GM23338 (cell line): ENCODE measurements around the gene ZMYND8. TPM values are rescaled to one million over a fixed set of nuclear protein-coding genes. Genes with fewer than 3 reads are reported as not detected.

Experiments used
- ATAC-seq: fragments of 200-7000 bp; cut with Tn5 transposase; 3 replicates; pipeline ENCODE4 v1.9.1; 2020
- DNase-seq: peaks from one replicate; pipeline ENCODE4 v3.0.0-alpha.2; 2015; ENCODE audit warnings: low spot score
- H2AFZ ChIP-seq: fragments of 200-600 bp; sonication (generic); 2 replicates; pipeline ENCODE4 v1.8.0; 2016; ENCODE audit warnings: antibody characterized with exemption, mild to moderate bottlenecking, moderate library complexity
- H3F3A ChIP-seq: fragments of 200-600 bp; sonication (generic); replicated peaks from 2 replicates; pipeline ENCODE4 v1.8.0; 2017; ENCODE audit warnings: antibody characterized with exemption, mixed run types, low read depth
- H3K27ac ChIP-seq: fragments of 200-600 bp; sonication (generic); 2 replicates; pipeline ENCODE4 v1.6.1; 2016; ENCODE audit warnings: low read depth
- H3K27me3 ChIP-seq: fragments of 200-600 bp; sonication (generic); 2 replicates; pipeline ENCODE4 v1.8.0; 2016; ENCODE audit warnings: mild to moderate bottlenecking, mixed run types, moderate library complexity; ENCODE audit not compliant: insufficient read depth
- H3K36me3 ChIP-seq: fragments of 200-600 bp; sonication (generic); 2 replicates; pipeline ENCODE4 v1.8.0; 2016; ENCODE audit warnings: mild to moderate bottlenecking; ENCODE audit not compliant: insufficient read depth
- H3K4me1 ChIP-seq: fragments of 200-600 bp; sonication (generic); 2 replicates; pipeline ENCODE4 v1.8.0; 2016; ENCODE audit warnings: mild to moderate bottlenecking, moderate library complexity; ENCODE audit not compliant: insufficient read depth
- H3K4me2 ChIP-seq: fragments of 200-600 bp; sonication (generic); 2 replicates; pipeline ENCODE4 v1.7.1; 2017; ENCODE audit warnings: mixed run types
- H3K4me3 ChIP-seq: fragments of 200-600 bp; sonication (generic); 2 replicates; pipeline ENCODE4 v1.6.1; 2016; ENCODE audit warnings: mixed run types
- H3K79me2 ChIP-seq: fragments of 200-600 bp; sonication (generic); replicated peaks from 2 replicates; pipeline ENCODE4 v1.8.0; 2017; ENCODE audit warnings: mild to moderate bottlenecking; ENCODE audit not compliant: insufficient read depth
- H3K9me2 ChIP-seq: fragments of 200-600 bp; sonication (generic); 2 replicates; pipeline ENCODE4 v1.8.0; 2017; ENCODE audit not compliant: insufficient read depth
- H4K20me1 ChIP-seq: fragments of 200-600 bp; sonication (generic); replicated peaks from 2 replicates; pipeline ENCODE4 v1.8.0; 2017; ENCODE audit warnings: mild to moderate bottlenecking; ENCODE audit not compliant: insufficient read depth
- H3K27ac Mint-ChIP-seq: 2 replicates; pipeline ENCODE4 v1.8.0; 2020; ENCODE audit warnings: inconsistent platforms, mild to moderate bottlenecking, moderate library complexity, mixed read lengths
- H3K27me3 Mint-ChIP-seq: 3 replicates; pipeline ENCODE4 v1.8.0; 2022; ENCODE audit warnings: low read depth, mild to moderate bottlenecking, moderate library complexity, mixed read lengths, inconsistent platforms; ENCODE audit not compliant: insufficient read depth, poor library complexity
- H3K36me3 Mint-ChIP-seq: 3 replicates; pipeline ENCODE4 v1.8.0; 2021; ENCODE audit warnings: low read depth, mild to moderate bottlenecking, inconsistent platforms, moderate library complexity, mixed read lengths
- H3K4me1 Mint-ChIP-seq: 3 replicates; pipeline ENCODE4 v1.8.0; 2020; ENCODE audit warnings: mild to moderate bottlenecking, inconsistent platforms, mixed read lengths
- H3K4me3 Mint-ChIP-seq: 3 replicates; pipeline ENCODE4 v1.8.0; 2021; ENCODE audit warnings: moderate library complexity, mild to moderate bottlenecking, inconsistent platforms, mixed read lengths
- H3K9me3 Mint-ChIP-seq: 3 replicates; pipeline ENCODE4 v1.8.0; 2020; ENCODE audit warnings: moderate library complexity, mild to moderate bottlenecking, inconsistent platforms, mixed read lengths
- CREB1 ChIP-seq: fragments of 250-450 bp; sonication (Bioruptor Pico); IDR thresholded peaks from 2 replicates; pipeline ENCODE4 v1.5.0; 2020; ENCODE audit warnings: low read depth, mild to moderate bottlenecking, moderate library complexity
- ETS1 ChIP-seq: IDR thresholded peaks from 2 replicates; pipeline ENCODE4 v1.6.1; 2016; ENCODE audit warnings: antibody characterized with exemption
- EZH2phosphoT487 ChIP-seq: fragments of 200-600 bp; sonication (generic); IDR thresholded peaks from one replicate; pipeline ENCODE4 v1.8.1; 2018; ENCODE audit warnings: antibody characterized with exemption; ENCODE audit not compliant: unreplicated experiment
- NANOG ChIP-seq: IDR thresholded peaks from 2 replicates; pipeline ENCODE4 v1.6.1; 2016; ENCODE audit warnings: antibody characterized with exemption, borderline replicate concordance
- POLR2AphosphoS5 ChIP-seq: IDR thresholded peaks from 2 replicates; pipeline ENCODE4 v1.6.1; 2016; ENCODE audit warnings: antibody characterized with exemption, low read depth
- REST ChIP-seq: IDR thresholded peaks from one replicate; pipeline ENCODE4 v1.6.1; 2018; ENCODE audit warnings: antibody characterized with exemption; ENCODE audit not compliant: unreplicated experiment
- STAT1 ChIP-seq: IDR thresholded peaks from one replicate; pipeline ENCODE4 v1.6.1; 2016; ENCODE audit warnings: antibody characterized with exemption; ENCODE audit not compliant: unreplicated experiment
- ZNF114 ChIP-seq: fragments of 250-450 bp; sonication (Bioruptor Pico); IDR thresholded peaks from 2 replicates; pipeline ENCODE4 v1.5.0; 2020; ENCODE audit warnings: mild to moderate bottlenecking, moderate library complexity
- ZNF331 ChIP-seq: fragments of 250-450 bp; sonication (Bioruptor Pico); IDR thresholded peaks from 2 replicates; pipeline ENCODE4 v1.5.0; 2020; ENCODE audit warnings: low read depth, mild to moderate bottlenecking, moderate library complexity
- polyA plus RNA-seq: library from polyadenylated mRNA; unstranded; fragments of >200 nt; fragmentation: Nextera tagmentation; extraction: Ambion mirVana; gene quantifications from 2 replicates; pipeline ENCODE4 v1.2.1, GENCODE V29; 2016
- total RNA-seq: library from RNA; depleted of rRNA; stranded (reverse); fragments of >200 nt; shearing (Covaris generic); gene quantifications from 2 replicates; pipeline ENCODE4 v1.2.3, GENCODE V29; 2014
- TF ChIP-seq, protein P1 (sequence below), 2 experiments: fragments of 200-600 bp in 1 of 2; sonication (generic) in 1 of 2; conservative IDR thresholded peaks; 2 replicates each; pipeline versions ENCODE4 v1.5.1 to v1.6.1; 2016 to 2017; ENCODE audit warnings: antibody characterized with exemption in 2 of 2, low read depth in 2 of 2, mild to moderate bottlenecking in 2 of 2, moderate library complexity in 1 of 2
- TF ChIP-seq, protein P2 (sequence below): fragments of 250-450 bp; sonication (Bioruptor Pico); IDR thresholded peaks from 2 replicates; pipeline ENCODE4 v1.5.0; 2020; ENCODE audit warnings: mild to moderate bottlenecking, moderate library complexity

Gene ZMYND8
- total and polyA plus RNA-seq, 2 experiments from 2014 or later: 70.9 to 128 TPM

DNA sequence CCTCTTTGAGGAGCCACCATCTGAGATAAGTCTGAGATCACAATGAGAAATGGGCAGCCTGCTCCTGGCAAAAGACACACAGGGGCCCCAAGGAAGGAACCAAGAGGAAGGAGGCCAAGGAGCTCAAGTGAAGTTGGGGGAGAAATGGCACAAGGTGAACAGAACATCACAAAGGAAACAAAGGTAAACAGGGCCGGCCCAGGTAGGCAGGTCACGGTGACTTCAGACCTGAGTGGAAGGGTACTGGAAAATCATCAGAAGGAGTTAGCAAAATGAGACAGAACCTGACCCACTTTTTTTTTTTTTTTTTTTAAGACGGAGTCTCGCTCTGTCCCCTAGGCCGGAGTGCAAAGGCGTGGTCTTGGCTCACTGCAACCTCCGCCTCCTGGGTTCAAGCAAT is 11.3 kb downstream of the ZMYND8 start:
- Histone ChIP-seq H3K4me1 (peaks cover 52% of the 10 kb centered on the region), H3K79me2 (peaks cover 100% of the 10 kb centered on the region), H3F3A (peaks cover 4% of the 10 kb centered on the region; the same call in 1 of the 2 replicates), H3K4me3 (no peak overlapping the region), H3K27ac (0 out of 2 replicates have a peak overlapping the region, but pooled peaks have one; percentile 26), H2AFZ (no peak overlapping the region), H4K20me1 (peaks cover 9% of the 10 kb centered on the region; the same call in 1 of the 2 replicates), H3K9me2 (no peaks in the 10 kb centered on the region), H3K4me2 (no peak overlapping the region), H3K27me3 (no peaks in the 10 kb centered on the region), H3K36me3 (peaks cover 3% of the 10 kb centered on the region; the same call in 1 of the 2 replicates)
- ATAC-seq (no peak), DNase-seq (no peak)
- peak overlapping the region; percentile 95 for H3K27ac Mint-ChIP-seq
- H3K36me3 Mint-ChIP-seq: peaks cover 69% of the 10 kb centered on the region
- H3K4me3 Mint-ChIP-seq: no peak overlapping the region; the same call in 2 of the 3 replicates
- H3K9me3 Mint-ChIP-seq: no peaks in the 10 kb centered on the region; the same call in 2 of the 3 replicates
- H3K4me1 Mint-ChIP-seq: peaks cover 14% of the 10 kb centered on the region
- no peak for TF ChIP-seq CREB1 (CRISPR knock-in tag)
- no peak for TF ChIP-seq POLR2AphosphoS5
- TF ChIP-seq, protein P1, sequence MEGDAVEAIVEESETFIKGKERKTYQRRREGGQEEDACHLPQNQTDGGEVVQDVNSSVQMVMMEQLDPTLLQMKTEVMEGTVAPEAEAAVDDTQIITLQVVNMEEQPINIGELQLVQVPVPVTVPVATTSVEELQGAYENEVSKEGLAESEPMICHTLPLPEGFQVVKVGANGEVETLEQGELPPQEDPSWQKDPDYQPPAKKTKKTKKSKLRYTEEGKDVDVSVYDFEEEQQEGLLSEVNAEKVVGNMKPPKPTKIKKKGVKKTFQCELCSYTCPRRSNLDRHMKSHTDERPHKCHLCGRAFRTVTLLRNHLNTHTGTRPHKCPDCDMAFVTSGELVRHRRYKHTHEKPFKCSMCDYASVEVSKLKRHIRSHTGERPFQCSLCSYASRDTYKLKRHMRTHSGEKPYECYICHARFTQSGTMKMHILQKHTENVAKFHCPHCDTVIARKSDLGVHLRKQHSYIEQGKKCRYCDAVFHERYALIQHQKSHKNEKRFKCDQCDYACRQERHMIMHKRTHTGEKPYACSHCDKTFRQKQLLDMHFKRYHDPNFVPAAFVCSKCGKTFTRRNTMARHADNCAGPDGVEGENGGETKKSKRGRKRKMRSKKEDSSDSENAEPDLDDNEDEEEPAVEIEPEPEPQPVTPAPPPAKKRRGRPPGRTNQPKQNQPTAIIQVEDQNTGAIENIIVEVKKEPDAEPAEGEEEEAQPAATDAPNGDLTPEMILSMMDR (conservative IDR thresholded peaks at IDR 0.05; ENCODE audit: low read depth in 2 of 2): no peak
- TF ChIP-seq NANOG: no peak
- no peak for TF ChIP-seq REST
- TF ChIP-seq, protein P2, sequence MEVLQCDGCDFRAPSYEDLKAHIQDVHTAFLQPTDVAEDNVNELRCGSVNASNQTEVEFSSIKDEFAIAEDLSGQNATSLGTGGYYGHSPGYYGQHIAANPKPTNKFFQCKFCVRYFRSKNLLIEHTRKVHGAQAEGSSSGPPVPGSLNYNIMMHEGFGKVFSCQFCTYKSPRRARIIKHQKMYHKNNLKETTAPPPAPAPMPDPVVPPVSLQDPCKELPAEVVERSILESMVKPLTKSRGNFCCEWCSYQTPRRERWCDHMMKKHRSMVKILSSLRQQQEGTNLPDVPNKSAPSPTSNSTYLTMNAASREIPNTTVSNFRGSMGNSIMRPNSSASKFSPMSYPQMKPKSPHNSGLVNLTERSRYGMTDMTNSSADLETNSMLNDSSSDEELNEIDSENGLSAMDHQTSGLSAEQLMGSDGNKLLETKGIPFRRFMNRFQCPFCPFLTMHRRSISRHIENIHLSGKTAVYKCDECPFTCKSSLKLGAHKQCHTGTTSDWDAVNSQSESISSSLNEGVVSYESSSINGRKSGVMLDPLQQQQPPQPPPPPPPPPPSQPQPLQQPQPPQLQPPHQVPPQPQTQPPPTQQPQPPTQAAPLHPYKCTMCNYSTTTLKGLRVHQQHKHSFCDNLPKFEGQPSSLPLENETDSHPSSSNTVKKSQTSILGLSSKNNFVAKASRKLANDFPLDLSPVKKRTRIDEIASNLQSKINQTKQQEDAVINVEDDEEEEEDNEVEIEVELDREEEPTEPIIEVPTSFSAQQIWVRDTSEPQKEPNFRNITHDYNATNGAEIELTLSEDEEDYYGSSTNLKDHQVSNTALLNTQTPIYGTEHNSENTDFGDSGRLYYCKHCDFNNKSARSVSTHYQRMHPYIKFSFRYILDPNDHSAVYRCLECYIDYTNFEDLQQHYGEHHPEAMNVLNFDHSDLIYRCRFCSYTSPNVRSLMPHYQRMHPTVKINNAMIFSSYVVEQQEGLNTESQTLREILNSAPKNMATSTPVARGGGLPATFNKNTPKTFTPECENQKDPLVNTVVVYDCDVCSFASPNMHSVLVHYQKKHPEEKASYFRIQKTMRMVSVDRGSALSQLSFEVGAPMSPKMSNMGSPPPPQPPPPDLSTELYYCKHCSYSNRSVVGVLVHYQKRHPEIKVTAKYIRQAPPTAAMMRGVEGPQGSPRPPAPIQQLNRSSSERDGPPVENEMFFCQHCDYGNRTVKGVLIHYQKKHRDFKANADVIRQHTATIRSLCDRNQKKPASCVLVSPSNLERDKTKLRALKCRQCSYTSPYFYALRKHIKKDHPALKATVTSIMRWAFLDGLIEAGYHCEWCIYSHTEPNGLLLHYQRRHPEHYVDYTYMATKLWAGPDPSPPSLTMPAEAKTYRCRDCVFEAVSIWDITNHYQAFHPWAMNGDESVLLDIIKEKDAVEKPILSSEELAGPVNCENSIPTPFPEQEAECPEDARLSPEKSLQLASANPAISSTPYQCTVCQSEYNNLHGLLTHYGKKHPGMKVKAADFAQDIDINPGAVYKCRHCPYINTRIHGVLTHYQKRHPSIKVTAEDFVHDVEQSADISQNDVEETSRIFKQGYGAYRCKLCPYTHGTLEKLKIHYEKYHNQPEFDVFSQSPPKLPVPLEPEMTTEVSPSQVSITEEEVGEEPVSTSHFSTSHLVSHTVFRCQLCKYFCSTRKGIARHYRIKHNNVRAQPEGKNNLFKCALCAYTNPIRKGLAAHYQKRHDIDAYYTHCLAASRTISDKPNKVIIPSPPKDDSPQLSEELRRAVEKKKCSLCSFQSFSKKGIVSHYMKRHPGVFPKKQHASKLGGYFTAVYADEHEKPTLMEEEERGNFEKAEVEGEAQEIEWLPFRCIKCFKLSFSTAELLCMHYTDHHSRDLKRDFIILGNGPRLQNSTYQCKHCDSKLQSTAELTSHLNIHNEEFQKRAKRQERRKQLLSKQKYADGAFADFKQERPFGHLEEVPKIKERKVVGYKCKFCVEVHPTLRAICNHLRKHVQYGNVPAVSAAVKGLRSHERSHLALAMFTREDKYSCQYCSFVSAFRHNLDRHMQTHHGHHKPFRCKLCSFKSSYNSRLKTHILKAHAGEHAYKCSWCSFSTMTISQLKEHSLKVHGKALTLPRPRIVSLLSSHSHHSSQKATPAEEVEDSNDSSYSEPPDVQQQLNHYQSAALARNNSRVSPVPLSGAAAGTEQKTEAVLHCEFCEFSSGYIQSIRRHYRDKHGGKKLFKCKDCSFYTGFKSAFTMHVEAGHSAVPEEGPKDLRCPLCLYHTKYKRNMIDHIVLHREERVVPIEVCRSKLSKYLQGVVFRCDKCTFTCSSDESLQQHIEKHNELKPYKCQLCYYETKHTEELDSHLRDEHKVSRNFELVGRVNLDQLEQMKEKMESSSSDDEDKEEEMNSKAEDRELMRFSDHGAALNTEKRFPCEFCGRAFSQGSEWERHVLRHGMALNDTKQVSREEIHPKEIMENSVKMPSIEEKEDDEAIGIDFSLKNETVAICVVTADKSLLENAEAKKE (CRISPR knock-in tag): no peak
- TF ChIP-seq ETS1: no peak
- no peak for TF ChIP-seq ZNF114
- TF ChIP-seq EZH2phosphoT487: no peak
- TF ChIP-seq STAT1: no peak
- TF ChIP-seq ZNF331 (CRISPR knock-in tag): no peak
- peaks cover 9% of the 10 kb centered on the region for H3K27me3 Mint-ChIP-seq
